H1 (cell line): ENCODE measurements around the gene EN1. TPM values are rescaled to one million over a fixed set of nuclear protein-coding genes. Genes with fewer than 3 reads are reported as not detected.
A peak's percentile ranks its signal among the peaks of the same experiment; 100 is the strongest.

Source experiments
- ASH2L ChIP-seq: fragments of 200-600, 300-600 bp; sonication (generic); IDR thresholded peaks from one replicate; pipeline ENCODE4 v1.7.1; 2017; ENCODE audit warnings: low read length
- CTBP2 ChIP-seq: IDR thresholded peaks from 2 replicates; pipeline ENCODE4 v1.7.0; 2011; ENCODE audit warnings: borderline replicate concordance, mild to moderate bottlenecking, moderate library complexity, mixed read lengths, low read length; ENCODE audit not compliant: insufficient read depth, insufficient read length
- EGR1 ChIP-seq: IDR thresholded peaks from 2 replicates; pipeline ENCODE4 v1.6.1; 2011; ENCODE audit warnings: low read depth, low read length, borderline replicate concordance
- FOSL1 ChIP-seq: IDR thresholded peaks from 2 replicates; pipeline ENCODE4 v1.6.1; 2011; ENCODE audit warnings: mild to moderate bottlenecking, low read depth, low read length, moderate library complexity; ENCODE audit not compliant: insufficient read depth
- KDM4A ChIP-seq: IDR thresholded peaks from one replicate; pipeline ENCODE4 v1.7.1; 2012; ENCODE audit warnings: low read depth, mild to moderate bottlenecking, moderate library complexity, low read length, inconsistent platforms; ENCODE audit not compliant: severe bottlenecking
- MAFK ChIP-seq: IDR thresholded peaks from 2 replicates; pipeline ENCODE4 v1.6.1; 2012; ENCODE audit warnings: low read depth, mild to moderate bottlenecking, improper control_type of control experiment, low read length
- PHF8 ChIP-seq: fragments of 200-600 bp; sonication (generic); conservative IDR thresholded peaks from 2 replicates; pipeline ENCODE4 v1.7.1; 2012; ENCODE audit warnings: low read depth, mild to moderate bottlenecking, inconsistent platforms, low read length, moderate library complexity
- POU5F1 ChIP-seq: IDR thresholded peaks from 2 replicates; pipeline ENCODE4 v1.6.1; 2011; ENCODE audit warnings: low read depth, mild to moderate bottlenecking, low read length, moderate library complexity
- RNF2 ChIP-seq: fragments of 200-900, 300-1000 bp; sonication (generic); IDR thresholded peaks from 2 replicates; pipeline ENCODE4 v1.7.1; 2016; ENCODE audit warnings: borderline replicate concordance, low read depth, mild to moderate bottlenecking, antibody characterized with exemption, low read length; ENCODE audit not compliant: poor library complexity, severe bottlenecking; ENCODE audit errors: missing control alignments
- SUZ12 ChIP-seq: fragments of 200-600 bp; sonication (generic); IDR thresholded peaks from 2 replicates; pipeline ENCODE4 v1.6.1; 2012; ENCODE audit warnings: mild to moderate bottlenecking, inconsistent platforms, low read length, moderate library complexity, mixed read lengths
- polyA plus RNA-seq, 7 experiments: library from polyadenylated mRNA; depleted of rRNA in 3 of 7; stranded (reverse) in 5 of 7; unstranded in 2 of 7; fragments of >200 nt in 5 of 7; fragments of 200-250 nt in 2 of 7; gene quantifications; 1 replicate in 5 of 7; 2 replicates in 1 of 7; 4 replicates in 1 of 7; pipeline versions ENCODE4 v1.2.1 to v1.2.3, GENCODE V29; 2011 to 2013; ENCODE audit warnings: missing spikeins in 2 of 7, mixed read lengths in 2 of 7
- total RNA-seq: library from RNA; stranded (reverse); fragmentation: NEBNext Ultra II Directional; extraction: Animal tissue kit (Norgen Biotek cat#: 25700); gene quantifications from 2 replicates; pipeline ENCODE4 v1.2.1, GENCODE V29; 2021
- TF ChIP-seq, protein P1 (sequence below): IDR thresholded peaks from 2 replicates; pipeline ENCODE4 v1.6.1; 2012; ENCODE audit warnings: inconsistent platforms

The EN1 gene
- total and polyA plus RNA-seq, 2 of the 8 experiments (the other 6 are each of a cell fraction or from before 2014, with no cell fraction given): not detected

DNA sequence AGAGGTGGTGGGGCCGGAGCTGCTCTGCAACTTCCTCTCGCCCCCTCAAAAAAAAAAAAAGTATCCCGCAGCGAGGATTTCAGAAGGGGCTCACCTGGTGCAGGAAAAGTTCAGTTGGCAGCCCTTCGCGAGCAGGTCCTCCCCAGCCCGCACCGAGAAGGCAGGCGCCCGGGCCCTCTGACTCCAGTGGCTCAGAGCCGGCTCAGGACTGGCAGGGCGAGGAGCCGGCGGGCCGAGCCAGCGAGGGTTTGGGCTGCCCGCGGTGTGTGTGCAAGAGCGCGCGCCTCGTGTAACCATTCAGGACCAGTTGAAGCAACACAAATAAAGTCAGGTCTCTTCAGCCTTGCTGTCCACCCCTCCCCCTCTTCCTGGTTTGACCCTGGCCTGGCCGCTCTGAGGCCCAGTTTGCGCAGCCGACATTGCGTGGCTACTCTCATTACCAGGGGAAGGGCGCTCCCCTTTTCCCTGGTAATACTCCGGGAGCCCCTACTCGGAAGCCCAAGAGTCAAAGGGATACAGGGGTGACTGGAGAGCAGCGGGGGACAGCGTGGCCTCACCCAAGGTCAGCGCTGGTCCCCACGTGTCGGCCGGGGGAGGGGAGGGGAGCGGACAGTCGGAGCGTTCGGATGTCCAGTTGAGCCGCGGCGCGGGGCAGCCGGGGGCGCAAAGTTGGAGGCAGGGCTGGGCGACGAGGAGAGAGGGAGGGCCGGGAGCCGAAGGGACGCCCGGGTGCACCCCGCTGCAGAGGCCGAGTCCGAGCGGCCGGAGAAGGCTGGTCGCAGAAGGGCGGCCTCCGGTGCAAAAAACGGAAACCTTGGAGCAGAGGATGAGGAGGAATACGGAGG lies 12.3 kb downstream of the EN1 start (continued):
- peak; percentile 56 for TF ChIP-seq CTBP2
- no peak for TF ChIP-seq PHF8
- no peak for TF ChIP-seq POU5F1
- TF ChIP-seq MAFK: no peak
- TF ChIP-seq, protein P1, sequence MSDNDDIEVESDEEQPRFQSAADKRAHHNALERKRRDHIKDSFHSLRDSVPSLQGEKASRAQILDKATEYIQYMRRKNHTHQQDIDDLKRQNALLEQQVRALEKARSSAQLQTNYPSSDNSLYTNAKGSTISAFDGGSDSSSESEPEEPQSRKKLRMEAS: peak; percentile 77
- peak; percentile 38; the same call in 1 of the 2 replicates for TF ChIP-seq EGR1
- peak; percentile 47 for TF ChIP-seq KDM4A
- no peak for TF ChIP-seq FOSL1
- peak; percentile 26 for TF ChIP-seq RNF2
- TF ChIP-seq SUZ12: no peak; the same call in 1 of the 2 replicates
- peak; percentile 27 for TF ChIP-seq ASH2L
